ENCODE results near the gene HAUS7. TPM values are rescaled to one million over a fixed set of nuclear protein-coding genes. Genes with fewer than 3 reads are reported as not detected.

HAUS7 gene
- total and polyA plus RNA-seq, 4 donors, result 11.3 to 42.9 (median 28.0) TPM

DNA sequence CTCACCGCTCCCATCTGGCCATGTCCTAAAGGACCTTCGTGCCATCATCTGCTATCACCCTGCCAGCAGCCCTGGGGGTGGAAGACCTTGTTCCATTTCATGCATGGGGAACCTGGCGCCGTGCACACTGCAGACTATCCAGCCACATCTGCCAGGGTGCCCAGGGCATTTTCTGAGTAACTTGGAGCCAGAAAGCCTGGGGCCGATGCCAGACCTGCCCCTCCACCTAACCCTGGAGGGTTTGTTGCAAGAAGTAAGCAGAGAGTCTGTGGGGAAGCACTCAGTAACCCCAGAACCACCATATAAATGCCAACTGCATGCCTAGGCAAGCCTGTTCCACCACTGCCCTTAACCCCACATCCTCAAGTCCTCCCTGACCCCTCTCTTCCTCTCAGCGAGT lies 7.3 kb downstream of the HAUS7 start:
- no peak overlapping the region for H3K4me3 ChIP-seq
- WGBS, 2 donors, result 88 to 100% methylated on average over 6 of the region's 6 CpGs
- no peak for TF ChIP-seq CTCF (IDR thresholded peaks at IDR 0.05; ENCODE audit: control extremely low read depth, extremely low read depth)
- H3K9me3 ChIP-seq (ENCODE audit: control insufficient read depth in 4 of 4, insufficient read depth in 3 of 4, low read length in 3 of 4), result peaks cover 0 to 13% (median 0%) of the 10 kb centered on the region in 4 donors
- no peaks in the 10 kb centered on the region for H3K4me1 ChIP-seq (ENCODE audit: control insufficient read depth in 5 of 5, insufficient read depth in 5 of 5, low read length in 5 of 5)
- H3K27ac ChIP-seq (ENCODE audit: low read depth in 1 of 2, low read length in 1 of 2), result no peak overlapping the region
- H3K9ac ChIP-seq (ENCODE audit: insufficient read depth in 1 of 2, low read length in 2 of 2), result no peak overlapping the region
- ATAC-seq (ENCODE audit: insufficient read depth, low FRiP score), result no peak
- H3K27me3 ChIP-seq (ENCODE audit: control insufficient read depth in 3 of 3, insufficient read depth in 3 of 3, low read length in 2 of 3), result no peaks in the 10 kb centered on the region
- no peak for DNase-seq
- H3K36me3 ChIP-seq (ENCODE audit: control insufficient read depth in 4 of 4, insufficient read depth in 4 of 4, low read length in 4 of 4), result peaks cover 0 to 7% (median 6%) of the 10 kb centered on the region in 4 donors

- Histone ChIP-seq H3K27ac (ENCODE audit: low read depth in 1 of 2, low read length in 1 of 2) (no peak overlapping the region), H3K36me3 (ENCODE audit: control insufficient read depth in 4 of 4, insufficient read depth in 4 of 4, low read length in 4 of 4) (peaks cover 0 to 7% (median 6%) of the 10 kb centered on the region in 4 donors), H3K9ac (ENCODE audit: insufficient read depth in 1 of 2, low read length in 2 of 2) (no peak overlapping the region), H3K9me3 (ENCODE audit: control insufficient read depth in 4 of 4, insufficient read depth in 3 of 4, low read length in 3 of 4) (peaks cover 0 to 13% (median 0%) of the 10 kb centered on the region in 4 donors), H3K27me3 (ENCODE audit: control insufficient read depth in 3 of 3, insufficient read depth in 3 of 3, low read length in 2 of 3) (no peaks in the 10 kb centered on the region), H3K4me3 (no peak overlapping the region), H3K4me1 (ENCODE audit: control insufficient read depth in 5 of 5, insufficient read depth in 5 of 5, low read length in 5 of 5) (no peaks in the 10 kb centered on the region)
- 89 to 96% methylated on average over 7 to 10 of the region's 10 CpGs for WGBS, 2 donors
- TF ChIP-seq CTCF (IDR thresholded peaks at IDR 0.05; ENCODE audit: control extremely low read depth, extremely low read depth), result no peak
- DNase-seq (no peak), ATAC-seq (ENCODE audit: insufficient read depth, low FRiP score) (no peak)
These were observed 8.1 kb downstream of the HAUS7 start for GRCh38 chrX:153462291-153462690.

GRCh38 chrX:153460826-153461225 lies 9.6 kb downstream of the HAUS7 start:
- Histone ChIP-seq H3K4me3 (no peak overlapping the region), H3K9ac (ENCODE audit: insufficient read depth in 1 of 2, low read length in 2 of 2) (no peak overlapping the region), H3K27ac (ENCODE audit: low read depth in 1 of 2, low read length in 1 of 2) (no peak overlapping the region), H3K4me1 (ENCODE audit: control insufficient read depth in 5 of 5, insufficient read depth in 5 of 5, low read length in 5 of 5) (no peaks in the 10 kb centered on the region), H3K9me3 (ENCODE audit: control insufficient read depth in 4 of 4, insufficient read depth in 3 of 4, low read length in 3 of 4) (peaks cover 0 to 13% (median 0%) of the 10 kb centered on the region in 4 donors), H3K27me3 (ENCODE audit: control insufficient read depth in 3 of 3, insufficient read depth in 3 of 3, low read length in 2 of 3) (no peaks in the 10 kb centered on the region), H3K36me3 (ENCODE audit: control insufficient read depth in 4 of 4, insufficient read depth in 4 of 4, low read length in 4 of 4) (peaks cover 0 to 9% (median 6%) of the 10 kb centered on the region in 4 donors)
- peak; percentile 21 for TF ChIP-seq CTCF (IDR thresholded peaks at IDR 0.05; ENCODE audit: control extremely low read depth, extremely low read depth)
- DNase-seq, result peak in 2 of 3 donors; percentile 49
- WGBS, 2 donors, result 49 to 50% methylated on average over 7 of the region's 7 CpGs
- no peak for ATAC-seq (ENCODE audit: insufficient read depth, low FRiP score)

- ATAC-seq (ENCODE audit: insufficient read depth, low FRiP score) (no peak), DNase-seq (no peak)
- H3K27ac ChIP-seq (ENCODE audit: low read depth in 1 of 2, low read length in 1 of 2), result no peak overlapping the region
- H3K9me3 ChIP-seq (ENCODE audit: control insufficient read depth in 4 of 4, insufficient read depth in 3 of 4, low read length in 3 of 4), result peaks cover 0 to 10% (median 0%) of the 10 kb centered on the region in 4 donors
- 95 to 96% methylated on average over 4 of the region's 4 CpGs for WGBS, 2 donors
- H3K4me1 ChIP-seq (ENCODE audit: control insufficient read depth in 5 of 5, insufficient read depth in 5 of 5, low read length in 5 of 5), result no peaks in the 10 kb centered on the region
- H3K27me3 ChIP-seq (ENCODE audit: control insufficient read depth in 3 of 3, insufficient read depth in 3 of 3, low read length in 2 of 3), result no peaks in the 10 kb centered on the region
- H3K36me3 ChIP-seq (ENCODE audit: control insufficient read depth in 4 of 4, insufficient read depth in 4 of 4, low read length in 4 of 4), result peaks cover 0 to 9% (median 6%) of the 10 kb centered on the region in 4 donors
- no peak for TF ChIP-seq CTCF (IDR thresholded peaks at IDR 0.05; ENCODE audit: control extremely low read depth, extremely low read depth)
- no peak overlapping the region for H3K4me3 ChIP-seq
- H3K9ac ChIP-seq (ENCODE audit: insufficient read depth in 1 of 2, low read length in 2 of 2), result no peak overlapping the region
These were observed 10.4 kb downstream of the HAUS7 start for GRCh38 chrX:153459986-153460385.

Data from lung (tissue), 12 donors.